ENCODE data around the gene PITPNM1.

Gene PITPNM1

DNA sequence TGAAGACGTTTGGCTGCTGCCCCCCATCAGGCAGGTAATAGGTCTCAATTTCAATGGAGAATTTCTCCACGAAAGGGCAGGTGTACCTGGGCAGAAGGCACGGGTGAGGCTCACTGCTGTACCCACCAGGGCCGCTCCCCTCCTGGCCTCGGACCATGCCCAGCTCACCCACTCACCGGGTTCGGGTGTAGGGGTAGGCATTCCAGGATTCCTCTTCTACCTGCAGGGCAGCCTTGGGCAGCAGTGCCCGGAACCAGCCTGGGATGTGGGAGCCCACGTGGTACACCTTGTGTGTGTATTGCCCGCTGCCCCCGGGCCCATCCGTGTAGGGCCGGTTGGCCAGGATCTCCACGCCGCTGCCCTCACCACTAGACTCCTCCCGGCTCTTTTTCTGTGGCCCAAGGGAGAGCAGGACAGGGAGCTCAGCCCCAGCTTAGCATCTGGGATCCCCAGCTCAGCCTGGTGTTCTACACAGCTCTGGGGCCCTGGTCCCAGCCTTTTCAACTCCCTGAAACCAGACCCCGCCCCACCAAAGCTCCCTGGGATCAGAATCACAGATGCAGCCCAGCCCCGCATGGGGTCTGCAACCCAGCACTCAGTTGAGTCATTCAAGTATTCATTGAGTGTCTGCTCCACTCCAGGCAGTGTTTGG lies 2.7 kb downstream of the PITPNM1 start:
- no peak for TF ChIP-seq CTCF (IDR thresholded peaks at IDR 0.05; ENCODE audit: control insufficient read depth, extremely low read depth, insufficient read depth)

DNA sequence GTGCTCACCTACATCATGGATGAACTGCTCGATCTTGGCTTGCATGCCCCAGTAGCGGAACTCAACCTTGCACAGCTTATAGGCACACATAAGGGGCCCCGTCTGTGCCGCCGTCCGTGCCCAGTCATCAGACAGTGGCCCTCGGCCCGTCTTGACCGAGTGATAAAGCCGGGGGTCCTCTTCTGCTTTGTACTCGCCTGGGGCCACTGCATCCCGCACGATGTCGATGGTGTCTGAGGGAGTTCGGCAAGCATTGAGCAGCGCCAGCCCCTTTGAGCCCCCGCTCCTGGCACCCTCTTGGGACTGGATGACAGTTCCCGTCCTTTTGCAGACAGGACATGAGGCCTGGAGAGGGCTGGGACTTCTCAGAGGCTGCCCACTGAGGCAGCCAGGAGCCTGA lies 3.3 kb downstream of the PITPNM1 start:
- DNase-seq (ENCODE audit: low read depth): no peak
- TF ChIP-seq CTCF (IDR thresholded peaks at IDR 0.05; ENCODE audit: control insufficient read depth, extremely low read depth, insufficient read depth): no peak
- no peak overlapping the region for H3K4me3 ChIP-seq (ENCODE audit: low read depth, low read length)

More for the DNA sequence above, 2.7 kb downstream of the PITPNM1 start:
- DNase-seq (ENCODE audit: low read depth): no peak
- no peak overlapping the region for H3K4me3 ChIP-seq (ENCODE audit: low read depth, low read length)

DNA sequence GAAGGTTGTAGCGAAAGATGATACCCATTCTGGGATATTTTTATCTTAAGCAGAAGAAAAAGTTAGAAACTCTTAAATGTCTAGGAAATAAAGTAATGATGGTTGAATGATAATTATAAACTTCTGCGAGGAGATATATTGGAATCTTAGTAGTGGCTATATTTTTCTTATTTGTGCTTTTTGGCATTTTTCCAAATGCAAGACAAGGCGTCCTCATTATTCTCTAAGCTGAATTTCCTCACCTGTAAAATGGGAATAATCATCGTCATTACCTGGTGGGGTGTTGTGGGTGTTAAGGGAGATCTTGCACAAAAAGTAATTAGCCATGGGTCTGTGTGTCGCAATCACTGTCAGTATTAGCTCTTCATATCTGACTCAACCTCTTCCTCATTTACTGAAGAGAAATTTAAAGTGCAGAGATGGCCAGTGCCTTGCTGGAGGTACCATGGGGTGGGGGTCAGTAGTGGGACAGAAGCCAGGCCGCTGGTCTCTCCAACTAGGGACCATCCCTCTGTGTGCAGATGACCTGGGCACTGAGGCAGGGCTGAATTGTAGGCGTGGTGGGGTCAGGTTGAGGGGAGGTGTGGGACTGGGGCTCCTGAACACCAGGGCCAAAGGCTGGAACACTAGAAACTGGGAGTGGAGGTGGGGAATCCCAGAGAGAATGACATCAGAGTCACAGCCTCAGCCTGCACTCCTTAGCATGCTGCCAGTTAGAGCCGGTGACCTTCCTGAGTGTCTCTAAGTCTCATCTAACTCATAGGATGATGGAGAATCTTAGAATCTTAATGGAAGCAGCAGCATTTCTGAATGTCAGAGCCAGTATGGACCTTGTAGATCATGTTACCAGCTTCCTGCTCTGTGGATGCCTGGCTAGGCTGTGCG lies 4.1 kb downstream of the PITPNM1 start:
- no peak for TF ChIP-seq CTCF (IDR thresholded peaks at IDR 0.05; ENCODE audit: control insufficient read depth, extremely low read depth, insufficient read depth)
- no peak for DNase-seq (ENCODE audit: low read depth)
- no peak overlapping the region for H3K4me3 ChIP-seq (ENCODE audit: low read depth, low read length)

- H3K4me3 ChIP-seq (ENCODE audit: low read depth, low read length): no peak overlapping the region
- no peak for DNase-seq (ENCODE audit: low read depth)
- no peak for TF ChIP-seq CTCF (IDR thresholded peaks at IDR 0.05; ENCODE audit: control insufficient read depth, extremely low read depth, insufficient read depth)
Observed at GRCh38 chr11:67500484-67500821, 4.7 kb downstream of the PITPNM1 start.

DNA sequence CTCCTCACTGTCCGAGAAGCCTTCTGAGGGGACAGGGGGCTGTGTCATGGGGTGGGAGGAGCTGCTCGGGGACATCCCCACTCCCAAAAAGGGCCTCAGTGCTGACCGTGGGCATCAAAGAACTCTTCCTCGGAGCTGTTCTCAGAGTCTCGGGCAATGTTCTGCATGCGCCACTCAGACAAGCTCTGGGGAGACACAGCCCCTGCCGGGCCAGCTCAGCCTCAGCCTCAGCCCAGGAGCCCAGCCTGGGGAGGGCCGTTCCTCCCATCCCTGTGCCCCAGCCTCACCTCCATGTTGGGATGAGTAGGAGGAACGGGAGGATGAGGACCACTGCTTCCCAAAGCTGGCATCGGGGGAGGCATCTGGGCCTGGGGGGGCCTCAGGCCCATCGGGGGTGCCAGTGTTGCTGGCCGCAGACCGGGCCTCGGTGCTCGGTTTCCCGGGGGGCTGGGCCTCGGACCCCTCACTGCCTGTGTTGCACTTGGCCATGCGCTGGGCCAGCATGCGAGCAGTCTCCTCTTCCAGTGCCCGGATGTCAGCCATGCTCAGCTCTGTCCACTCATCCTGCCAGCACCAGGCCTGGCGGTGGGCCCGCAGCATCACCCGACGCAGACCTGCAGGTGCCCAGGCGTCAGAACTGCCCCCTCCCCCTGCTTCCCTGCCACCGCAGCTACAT lies 5.2 kb downstream of the PITPNM1 start:
- H3K4me3 ChIP-seq (ENCODE audit: low read depth, low read length): no peak overlapping the region
- no peak for TF ChIP-seq CTCF (IDR thresholded peaks at IDR 0.05; ENCODE audit: control insufficient read depth, extremely low read depth, insufficient read depth)
- no peak for DNase-seq (ENCODE audit: low read depth)

DNA sequence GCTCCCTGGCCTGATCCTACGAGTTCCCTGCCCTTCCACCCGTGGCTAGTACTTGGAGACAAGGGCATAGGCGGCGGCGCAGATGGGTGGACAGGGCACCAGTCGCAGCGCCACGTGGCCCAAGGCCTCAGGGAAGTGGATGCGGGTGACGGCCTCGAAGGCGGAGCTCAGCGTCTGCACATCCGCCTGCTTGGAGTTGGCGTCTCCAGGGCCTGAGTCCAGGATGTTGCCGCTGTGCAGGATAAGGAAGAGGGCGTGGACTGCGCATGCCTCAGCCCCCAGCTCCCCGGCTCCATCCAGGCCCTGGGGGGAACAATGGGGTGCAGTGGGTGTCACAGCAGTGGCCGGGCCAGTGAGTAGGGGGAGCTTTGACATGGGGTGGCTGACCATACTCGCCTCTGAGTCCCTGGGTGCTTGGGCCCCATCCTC lies 6.6 kb downstream of the PITPNM1 start:
- H3K4me3 ChIP-seq (ENCODE audit: low read depth, low read length): no peak overlapping the region
- no peak for TF ChIP-seq CTCF (IDR thresholded peaks at IDR 0.05; ENCODE audit: control insufficient read depth, extremely low read depth, insufficient read depth)
- no peak for DNase-seq (ENCODE audit: low read depth)
